ENCODE measurements around the gene ST3GAL5. TPM values are rescaled to one million over a fixed set of nuclear protein-coding genes. Genes with fewer than 3 reads are reported as not detected.

ST3GAL5 gene
- polyA plus RNA-seq, 4 donors = 1.6 to 5.3 (median 3.6) TPM

DNA sequence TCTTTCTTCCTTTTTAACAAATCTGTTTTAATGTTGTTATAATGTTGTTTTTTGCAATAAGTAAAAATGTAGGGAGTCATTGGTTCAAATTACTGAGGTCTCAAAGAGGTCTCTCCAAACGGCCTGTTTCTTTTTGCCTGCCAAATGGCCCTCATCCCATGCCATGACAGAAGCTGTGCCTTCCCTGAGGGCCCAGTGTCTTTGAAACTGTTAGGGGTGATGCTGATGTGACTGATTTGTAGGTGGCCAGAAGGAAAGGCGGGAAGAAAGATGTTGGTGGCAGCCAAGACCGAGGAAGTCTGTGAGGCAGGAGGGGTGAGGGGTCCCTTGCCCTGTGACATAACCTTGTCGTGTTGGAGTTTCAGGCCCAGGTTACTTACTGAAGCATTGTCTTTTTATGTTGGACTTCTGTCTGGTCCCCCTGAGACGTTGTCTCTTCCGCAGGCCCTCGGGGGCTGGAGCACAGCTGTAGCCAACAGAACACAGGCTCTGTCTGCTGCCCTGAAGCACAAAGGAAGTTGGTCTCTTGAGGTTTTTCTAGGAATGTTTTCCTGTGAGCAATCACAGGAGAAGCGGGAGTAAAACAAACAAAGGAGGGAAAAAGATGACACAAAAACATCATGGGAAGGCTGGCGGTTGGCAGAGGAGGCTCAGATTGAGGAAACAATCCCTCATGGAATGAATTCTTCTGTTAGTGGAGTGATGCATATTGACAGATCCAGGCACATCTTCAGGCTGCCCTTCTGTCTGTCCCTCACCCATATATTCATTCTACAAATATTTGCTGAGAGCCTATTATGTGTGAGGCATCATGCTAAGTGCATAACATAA lies 4.9 kb upstream of the ST3GAL5 start:
- Histone ChIP-seq H3K4me1 (ENCODE audit: control insufficient read depth in 3 of 3, insufficient read depth in 2 of 3, low read depth in 1 of 3, low read length in 2 of 3) (peaks cover 0 to 6% (median 0%) of the 10 kb centered on the region in 3 donors), H3K36me3 (ENCODE audit: control insufficient read depth in 3 of 3, insufficient read depth in 2 of 3, low read depth in 1 of 3, low read length in 3 of 3) (no peaks in the 10 kb centered on the region), H3K4me3 (ENCODE audit: low read depth in 1 of 3, low read length in 3 of 3) (no peak overlapping the region), H3K27me3 (ENCODE audit: control insufficient read depth in 3 of 3, insufficient read depth in 3 of 3, low read length in 3 of 3) (peaks cover 0 to under 1% (median 0%) of the 10 kb centered on the region in 3 donors), H3K27ac (ENCODE audit: low read depth in 1 of 3, low read length in 2 of 3) (no peak overlapping the region), H3K9me3 (ENCODE audit: control insufficient read depth in 2 of 2, insufficient read depth in 1 of 2, low read depth in 1 of 2, low read length in 1 of 2) (peaks cover 0 to 2% of the 10 kb centered on the region in 2 donors)
- FAIRE-seq = no peak
- WGBS, 3 donors = 68 to 82% (median 75%) methylated on average over 9 of the region's 9 CpGs
- no peak for DNase-seq

GRCh38 chr2:85892216-85892944 lies 3.6 kb upstream of the ST3GAL5 start:
- 79 to 86% (median 82%) methylated on average over 5 of the region's 5 CpGs for WGBS, 3 donors
- Histone ChIP-seq H3K4me3 (ENCODE audit: low read depth in 1 of 3, low read length in 3 of 3) (no peak overlapping the region), H3K27ac (ENCODE audit: low read depth in 1 of 3, low read length in 2 of 3) (no peak overlapping the region), H3K4me1 (ENCODE audit: control insufficient read depth in 3 of 3, insufficient read depth in 2 of 3, low read depth in 1 of 3, low read length in 2 of 3) (peaks cover 0 to 12% (median 0%) of the 10 kb centered on the region in 3 donors), H3K27me3 (ENCODE audit: control insufficient read depth in 3 of 3, insufficient read depth in 3 of 3, low read length in 3 of 3) (peaks cover 0 to 10% (median 2%) of the 10 kb centered on the region in 3 donors), H3K9me3 (ENCODE audit: control insufficient read depth in 2 of 2, insufficient read depth in 1 of 2, low read depth in 1 of 2, low read length in 1 of 2) (peaks cover 0 to 2% of the 10 kb centered on the region in 2 donors), H3K36me3 (ENCODE audit: control insufficient read depth in 3 of 3, insufficient read depth in 2 of 3, low read depth in 1 of 3, low read length in 3 of 3) (no peaks in the 10 kb centered on the region)
- DNase-seq = no peak
- no peak for FAIRE-seq

GRCh38 chr2:85890522-85891176 lies 1.9 kb upstream of the ST3GAL5 start:
- FAIRE-seq (no peak), DNase-seq (no peak)
- Histone ChIP-seq H3K27me3 (ENCODE audit: control insufficient read depth in 3 of 3, insufficient read depth in 3 of 3, low read length in 3 of 3) (peaks cover 0 to 16% (median 2%) of the 10 kb centered on the region in 3 donors), H3K36me3 (ENCODE audit: control insufficient read depth in 3 of 3, insufficient read depth in 2 of 3, low read depth in 1 of 3, low read length in 3 of 3) (no peaks in the 10 kb centered on the region), H3K27ac (ENCODE audit: low read depth in 1 of 3, low read length in 2 of 3) (no peak overlapping the region), H3K4me3 (ENCODE audit: low read depth in 1 of 3, low read length in 3 of 3) (no peak overlapping the region), H3K9me3 (ENCODE audit: control insufficient read depth in 2 of 2, insufficient read depth in 1 of 2, low read depth in 1 of 2, low read length in 1 of 2) (no peaks in the 10 kb centered on the region), H3K4me1 (ENCODE audit: control insufficient read depth in 3 of 3, insufficient read depth in 2 of 3, low read depth in 1 of 3, low read length in 2 of 3) (peaks cover 0 to 12% (median 0%) of the 10 kb centered on the region in 3 donors)
- 84 to 89% (median 86%) methylated on average over 5 of the region's 5 CpGs for WGBS, 3 donors

GRCh38 chr2:85889627-85890281 lies 964 bp upstream of the ST3GAL5 start:
- peak overlapping the region; percentile 9 to 73 (median 42) for H3K27ac ChIP-seq (ENCODE audit: low read depth in 1 of 3, low read length in 2 of 3)
- peaks cover 0 to 12% (median 0%) of the 10 kb centered on the region in 3 donors for H3K4me1 ChIP-seq (ENCODE audit: control insufficient read depth in 3 of 3, insufficient read depth in 2 of 3, low read depth in 1 of 3, low read length in 2 of 3)
- DNase-seq (peak in 1 of 2 donors; percentile 23), FAIRE-seq (no peak)
- H3K36me3 ChIP-seq (ENCODE audit: control insufficient read depth in 3 of 3, insufficient read depth in 2 of 3, low read depth in 1 of 3, low read length in 3 of 3) = no peaks in the 10 kb centered on the region
- H3K4me3 ChIP-seq (ENCODE audit: low read depth in 1 of 3, low read length in 3 of 3) = peak overlapping the region; percentile 73 to 84 (median 81)
- 8 to 29% (median 22%) methylated on average over 22 of the region's 22 CpGs for WGBS, 3 donors
- H3K9me3 ChIP-seq (ENCODE audit: control insufficient read depth in 2 of 2, insufficient read depth in 1 of 2, low read depth in 1 of 2, low read length in 1 of 2) = no peaks in the 10 kb centered on the region
- peaks cover 0 to 17% (median 2%) of the 10 kb centered on the region in 3 donors for H3K27me3 ChIP-seq (ENCODE audit: control insufficient read depth in 3 of 3, insufficient read depth in 3 of 3, low read length in 3 of 3)

DNA sequence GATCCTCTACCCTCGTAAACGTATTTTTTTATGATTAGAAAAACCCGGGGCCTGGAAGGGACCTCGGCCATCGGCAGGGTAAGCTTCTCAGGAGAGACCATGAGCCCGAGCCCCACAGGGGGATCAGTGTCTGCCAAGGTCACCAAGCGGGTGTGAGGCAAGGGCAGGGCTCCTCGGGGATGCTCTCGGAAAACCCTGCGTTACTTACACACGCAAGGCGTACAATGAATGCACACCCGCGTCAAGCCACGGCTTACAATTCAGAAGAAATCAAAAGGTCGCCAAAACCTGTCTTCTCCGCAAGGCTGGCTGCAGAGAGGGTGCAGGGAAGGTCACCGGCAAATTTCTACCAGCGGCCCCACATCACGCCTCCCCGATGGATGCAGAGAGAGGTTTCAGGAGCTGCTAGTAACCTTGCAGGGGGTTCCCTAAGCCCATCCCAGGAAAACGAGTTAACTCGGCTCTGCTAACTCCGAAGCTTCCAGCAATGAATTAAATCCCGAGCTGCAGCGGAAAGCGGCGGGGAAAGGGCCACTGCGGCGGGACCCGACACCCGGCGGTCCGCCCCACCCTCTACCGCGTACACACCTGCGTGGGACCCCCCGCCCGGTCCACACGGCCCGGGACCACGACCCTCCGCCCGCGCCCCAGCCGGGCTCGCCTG lies 638 bp downstream of the ST3GAL5 start:
- WGBS, 3 donors = 0 to 1% (median 1%) methylated on average over 39 to 47 of the region's 47 CpGs
- DNase-seq (peak in 1 of 2 donors; percentile 49), FAIRE-seq (no peak)
- Histone ChIP-seq H3K9me3 (ENCODE audit: control insufficient read depth in 2 of 2, insufficient read depth in 1 of 2, low read depth in 1 of 2, low read length in 1 of 2) (no peaks in the 10 kb centered on the region), H3K27me3 (ENCODE audit: control insufficient read depth in 3 of 3, insufficient read depth in 3 of 3, low read length in 3 of 3) (peaks cover 0 to 17% (median 2%) of the 10 kb centered on the region in 3 donors), H3K36me3 (ENCODE audit: control insufficient read depth in 3 of 3, insufficient read depth in 2 of 3, low read depth in 1 of 3, low read length in 3 of 3) (no peaks in the 10 kb centered on the region), H3K27ac (ENCODE audit: low read depth in 1 of 3, low read length in 2 of 3) (peak overlapping the region; percentile 31 to 84 (median 75)), H3K4me1 (ENCODE audit: control insufficient read depth in 3 of 3, insufficient read depth in 2 of 3, low read depth in 1 of 3, low read length in 2 of 3) (peaks cover 0 to 12% (median 0%) of the 10 kb centered on the region in 3 donors), H3K4me3 (ENCODE audit: low read depth in 1 of 3, low read length in 3 of 3) (peak overlapping the region; percentile 54 to 84 (median 73))

- Histone ChIP-seq H3K36me3 (ENCODE audit: control insufficient read depth in 3 of 3, insufficient read depth in 2 of 3, low read depth in 1 of 3, low read length in 3 of 3) (no peaks in the 10 kb centered on the region), H3K4me3 (ENCODE audit: low read depth in 1 of 3, low read length in 3 of 3) (peak overlapping the region in 2 of 3 donors; percentile 54 to 73), H3K4me1 (ENCODE audit: control insufficient read depth in 3 of 3, insufficient read depth in 2 of 3, low read depth in 1 of 3, low read length in 2 of 3) (peaks cover 0 to 12% (median 0%) of the 10 kb centered on the region in 3 donors), H3K9me3 (ENCODE audit: control insufficient read depth in 2 of 2, insufficient read depth in 1 of 2, low read depth in 1 of 2, low read length in 1 of 2) (no peaks in the 10 kb centered on the region), H3K27me3 (ENCODE audit: control insufficient read depth in 3 of 3, insufficient read depth in 3 of 3, low read length in 3 of 3) (peaks cover 0 to 17% (median 2%) of the 10 kb centered on the region in 3 donors), H3K27ac (ENCODE audit: low read depth in 1 of 3, low read length in 2 of 3) (peak overlapping the region in 1 of 3 donors; percentile 84)
- DNase-seq (peak; percentile 41 to 47), FAIRE-seq (no peak)
- WGBS, 3 donors = 4 to 7% (median 7%) methylated on average over 10 of the region's 10 CpGs
Measured at GRCh38 chr2:85887566-85888019, 1.2 kb downstream of the ST3GAL5 start.

GRCh38 chr2:85886590-85886989 lies 2.2 kb downstream of the ST3GAL5 start:
- DNase-seq (peak in 1 of 2 donors; percentile 20), FAIRE-seq (no peak)
- Histone ChIP-seq H3K27ac (ENCODE audit: low read depth in 1 of 3, low read length in 2 of 3) (peak overlapping the region in 1 of 3 donors; percentile 33), H3K36me3 (ENCODE audit: control insufficient read depth in 3 of 3, insufficient read depth in 2 of 3, low read depth in 1 of 3, low read length in 3 of 3) (no peaks in the 10 kb centered on the region), H3K4me1 (ENCODE audit: control insufficient read depth in 3 of 3, insufficient read depth in 2 of 3, low read depth in 1 of 3, low read length in 2 of 3) (peaks cover 0 to 12% (median 0%) of the 10 kb centered on the region in 3 donors), H3K27me3 (ENCODE audit: control insufficient read depth in 3 of 3, insufficient read depth in 3 of 3, low read length in 3 of 3) (peaks cover 0 to 17% (median 2%) of the 10 kb centered on the region in 3 donors), H3K4me3 (ENCODE audit: low read depth in 1 of 3, low read length in 3 of 3) (no peak overlapping the region), H3K9me3 (ENCODE audit: control insufficient read depth in 2 of 2, insufficient read depth in 1 of 2, low read depth in 1 of 2, low read length in 1 of 2) (peaks cover 0 to 2% of the 10 kb centered on the region in 2 donors)
- WGBS, 3 donors = 27 to 45% (median 35%) methylated on average over 11 of the region's 11 CpGs
